ENCODE data around the gene TJP3. TPM values are rescaled to one million over a fixed set of nuclear protein-coding genes. Genes with fewer than 3 reads are reported as not detected.

TJP3 gene
- total and polyA plus RNA-seq, 2 donors = 1.4 to 3.3 TPM

DNA sequence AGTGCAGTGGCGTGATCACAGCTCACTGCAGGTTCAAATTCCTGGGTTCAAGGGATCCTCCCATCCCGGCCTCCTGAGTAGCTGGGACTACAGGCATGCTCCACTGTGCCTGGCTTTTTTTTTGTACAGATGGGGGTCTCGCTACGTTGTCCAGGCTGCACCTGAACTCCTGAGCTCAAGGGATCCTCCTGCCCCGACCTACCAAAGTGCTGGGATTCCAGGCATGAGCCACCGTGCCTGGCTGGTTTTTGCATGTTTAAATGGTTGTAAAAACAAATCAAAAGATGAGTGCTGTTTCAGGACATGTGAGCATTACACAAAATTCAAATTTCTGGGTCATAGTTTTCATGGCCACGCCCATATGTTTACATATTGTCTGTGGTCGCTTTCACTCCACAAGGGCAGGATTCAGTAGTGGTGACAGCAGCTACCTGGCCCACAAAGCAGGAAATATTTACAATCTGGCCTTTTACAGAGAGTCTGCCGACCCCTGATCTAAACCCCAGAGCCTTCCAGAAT lies 72.7 kb downstream of the TJP3 start:
- Histone ChIP-seq H3K36me3 (ENCODE audit: control insufficient read depth in 2 of 2, insufficient read depth in 2 of 2, low read length in 1 of 2) (no peaks in the 10 kb centered on the region), H3K4me1 (ENCODE audit: control insufficient read depth in 2 of 2, insufficient read depth in 2 of 2, low read length in 2 of 2) (peaks cover 0 to 3% of the 10 kb centered on the region in 2 donors), H3K27ac (ENCODE audit: low read depth in 1 of 2, low read length in 1 of 2) (no peak overlapping the region), H3K9me3 (ENCODE audit: control insufficient read depth in 2 of 2, insufficient read depth in 1 of 2, low read length in 1 of 2) (peaks cover 11 to 53% of the 10 kb centered on the region in 2 donors), H3K27me3 (ENCODE audit: control insufficient read depth in 2 of 2, insufficient read depth in 1 of 2, low read length in 1 of 2) (peaks cover 15 to 23% of the 10 kb centered on the region in 2 donors), H3K4me3 (ENCODE audit: low read length in 2 of 2) (no peak overlapping the region)
- no peak for DNase-seq (ENCODE audit: low read depth in 6 of 9, low spot score in 9 of 9)
- 93% methylated on average over 9 of the region's 9 CpGs for WGBS

GRCh38 chr19:3781603-3782002 lies 73.4 kb downstream of the TJP3 start:
- Histone ChIP-seq H3K4me1 (ENCODE audit: control insufficient read depth in 2 of 2, insufficient read depth in 2 of 2, low read length in 2 of 2) (peaks cover 0 to 3% of the 10 kb centered on the region in 2 donors), H3K27ac (ENCODE audit: low read depth in 1 of 2, low read length in 1 of 2) (no peak overlapping the region), H3K27me3 (ENCODE audit: control insufficient read depth in 2 of 2, insufficient read depth in 1 of 2, low read length in 1 of 2) (peaks cover 23 to 28% of the 10 kb centered on the region in 2 donors), H3K9me3 (ENCODE audit: control insufficient read depth in 2 of 2, insufficient read depth in 1 of 2, low read length in 1 of 2) (peaks cover 11 to 53% of the 10 kb centered on the region in 2 donors), H3K36me3 (ENCODE audit: control insufficient read depth in 2 of 2, insufficient read depth in 2 of 2, low read length in 1 of 2) (no peaks in the 10 kb centered on the region), H3K4me3 (ENCODE audit: low read length in 2 of 2) (no peak overlapping the region)
- DNase-seq (ENCODE audit: low read depth in 6 of 9, low spot score in 9 of 9) = no peak
- 98% methylated on average over 2 of the region's 2 CpGs for WGBS

GRCh38 chr19:3782330-3782729 lies 74.1 kb downstream of the TJP3 start:
- Histone ChIP-seq H3K27me3 (ENCODE audit: control insufficient read depth in 2 of 2, insufficient read depth in 1 of 2, low read length in 1 of 2) (peaks cover 28 to 36% of the 10 kb centered on the region in 2 donors), H3K4me1 (ENCODE audit: control insufficient read depth in 2 of 2, insufficient read depth in 2 of 2, low read length in 2 of 2) (peaks cover 0 to 3% of the 10 kb centered on the region in 2 donors), H3K4me3 (ENCODE audit: low read length in 2 of 2) (no peak overlapping the region), H3K36me3 (ENCODE audit: control insufficient read depth in 2 of 2, insufficient read depth in 2 of 2, low read length in 1 of 2) (no peaks in the 10 kb centered on the region), H3K9me3 (ENCODE audit: control insufficient read depth in 2 of 2, insufficient read depth in 1 of 2, low read length in 1 of 2) (peaks cover 11 to 53% of the 10 kb centered on the region in 2 donors), H3K27ac (ENCODE audit: low read depth in 1 of 2, low read length in 1 of 2) (no peak overlapping the region)
- DNase-seq (ENCODE audit: low read depth in 6 of 9, low spot score in 9 of 9) = no peak
- 94% methylated on average over 1 of the region's 1 CpG for WGBS

DNA sequence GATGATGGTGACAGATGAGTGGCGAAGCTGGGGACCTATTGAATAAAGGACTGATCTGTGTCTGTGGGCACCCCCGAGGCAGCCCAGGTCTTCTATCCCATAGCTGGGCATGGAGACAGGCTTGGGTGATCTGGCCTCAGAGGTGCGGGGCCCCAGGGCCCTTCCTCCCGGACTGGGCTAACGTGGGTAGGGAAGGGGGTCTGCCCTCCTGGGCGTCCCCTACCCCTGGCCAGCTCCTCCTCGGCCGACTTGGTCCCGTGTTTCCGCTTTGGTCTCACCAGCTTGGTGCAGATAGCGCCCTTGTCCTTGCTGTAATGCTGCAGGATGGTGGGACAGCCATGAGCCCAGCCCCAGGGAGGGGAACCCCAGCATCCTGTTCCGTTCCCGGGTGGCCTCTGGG lies 74.7 kb downstream of the TJP3 start:
- peaks cover 31 to 39% of the 10 kb centered on the region in 2 donors for H3K27me3 ChIP-seq (ENCODE audit: control insufficient read depth in 2 of 2, insufficient read depth in 1 of 2, low read length in 1 of 2)
- no peak overlapping the region for H3K27ac ChIP-seq (ENCODE audit: low read depth in 1 of 2, low read length in 1 of 2)
- 92% methylated on average over 13 of the region's 13 CpGs for whole genome bisulfite sequencing
- peaks cover 11 to 51% of the 10 kb centered on the region in 2 donors for H3K9me3 ChIP-seq (ENCODE audit: control insufficient read depth in 2 of 2, insufficient read depth in 1 of 2, low read length in 1 of 2)
- no peaks in the 10 kb centered on the region for H3K36me3 ChIP-seq (ENCODE audit: control insufficient read depth in 2 of 2, insufficient read depth in 2 of 2, low read length in 1 of 2)
- no peak overlapping the region for H3K4me3 ChIP-seq (ENCODE audit: low read length in 2 of 2)
- DNase-seq (ENCODE audit: low read depth in 6 of 9, low spot score in 9 of 9) = no peak
- peaks cover 0 to 3% of the 10 kb centered on the region in 2 donors for H3K4me1 ChIP-seq (ENCODE audit: control insufficient read depth in 2 of 2, insufficient read depth in 2 of 2, low read length in 2 of 2)

DNA sequence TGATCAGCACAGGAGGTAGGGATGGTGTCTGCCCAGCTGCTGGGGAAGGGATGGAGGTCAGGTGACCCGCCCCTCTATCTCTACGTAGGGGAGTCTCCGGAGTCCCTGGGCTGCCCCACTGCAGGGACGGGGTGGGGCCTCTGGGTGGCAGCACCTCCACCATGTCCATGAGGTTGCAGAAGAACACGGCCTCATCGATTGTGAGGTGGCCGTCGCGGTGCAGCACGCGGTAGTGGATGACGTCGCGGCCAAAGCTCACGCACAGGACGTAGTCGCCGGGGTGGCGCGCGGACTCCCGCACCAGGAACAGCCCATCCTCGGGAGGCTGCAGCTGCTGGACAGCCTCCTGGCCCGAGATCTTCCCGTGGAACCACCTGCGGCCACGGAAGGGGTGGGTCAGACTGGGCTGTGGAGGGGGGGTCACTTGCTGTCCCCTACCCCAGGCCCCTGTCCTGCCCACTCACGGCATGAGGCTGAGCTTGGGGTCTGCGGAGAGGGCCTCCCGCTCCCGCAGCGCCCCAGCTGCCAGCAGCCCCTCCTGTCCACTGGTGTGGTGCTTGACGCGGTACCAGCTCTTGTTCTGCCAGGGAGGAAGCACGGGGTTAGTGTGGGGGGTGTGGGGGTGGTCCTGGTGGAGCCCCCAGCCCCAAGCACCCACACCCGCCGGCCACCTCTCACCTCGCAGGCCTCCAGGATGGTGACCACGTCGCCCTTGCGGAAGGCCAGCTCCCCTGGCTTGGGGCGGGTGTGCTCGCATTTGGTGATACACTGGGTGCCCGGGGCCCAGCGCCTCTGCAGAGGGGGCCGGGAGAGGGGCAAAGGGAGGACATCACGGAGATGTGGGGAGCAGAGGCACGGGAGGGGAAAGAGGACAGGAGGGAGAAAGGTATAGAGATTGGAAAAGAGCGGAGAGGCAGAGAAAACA lies 75.7 kb downstream of the TJP3 start:
- 96% methylated on average over 49 of the region's 49 CpGs for WGBS
- Histone ChIP-seq H3K4me1 (ENCODE audit: control insufficient read depth in 2 of 2, insufficient read depth in 2 of 2, low read length in 2 of 2) (peaks cover 0 to 3% of the 10 kb centered on the region in 2 donors), H3K9me3 (ENCODE audit: control insufficient read depth in 2 of 2, insufficient read depth in 1 of 2, low read length in 1 of 2) (peaks cover 11 to 41% of the 10 kb centered on the region in 2 donors), H3K36me3 (ENCODE audit: control insufficient read depth in 2 of 2, insufficient read depth in 2 of 2, low read length in 1 of 2) (no peaks in the 10 kb centered on the region), H3K4me3 (ENCODE audit: low read length in 2 of 2) (no peak overlapping the region), H3K27ac (ENCODE audit: low read depth in 1 of 2, low read length in 1 of 2) (no peak overlapping the region), H3K27me3 (ENCODE audit: control insufficient read depth in 2 of 2, insufficient read depth in 1 of 2, low read length in 1 of 2) (peaks cover 31 to 39% of the 10 kb centered on the region in 2 donors)
- DNase-seq (ENCODE audit: low read depth in 6 of 9, low spot score in 9 of 9) = no peak

GRCh38 chr19:3784607-3785450 lies 76.6 kb downstream of the TJP3 start:
- no peak for DNase-seq (ENCODE audit: low read depth in 6 of 9, low spot score in 9 of 9)
- Histone ChIP-seq H3K4me3 (ENCODE audit: low read length in 2 of 2) (peak overlapping the region; percentile 18 to 53), H3K4me1 (ENCODE audit: control insufficient read depth in 2 of 2, insufficient read depth in 2 of 2, low read length in 2 of 2) (peaks cover 0 to 3% of the 10 kb centered on the region in 2 donors), H3K27ac (ENCODE audit: low read depth in 1 of 2, low read length in 1 of 2) (no peak overlapping the region), H3K36me3 (ENCODE audit: control insufficient read depth in 2 of 2, insufficient read depth in 2 of 2, low read length in 1 of 2) (no peaks in the 10 kb centered on the region), H3K9me3 (ENCODE audit: control insufficient read depth in 2 of 2, insufficient read depth in 1 of 2, low read length in 1 of 2) (peaks cover 11 to 32% of the 10 kb centered on the region in 2 donors), H3K27me3 (ENCODE audit: control insufficient read depth in 2 of 2, insufficient read depth in 1 of 2, low read length in 1 of 2) (peaks cover 31 to 43% of the 10 kb centered on the region in 2 donors)
- 52% methylated on average over 25 of the region's 25 CpGs for WGBS

GRCh38 chr19:3785451-3785937 lies 77.3 kb downstream of the TJP3 start:
- Histone ChIP-seq H3K27me3 (ENCODE audit: control insufficient read depth in 2 of 2, insufficient read depth in 1 of 2, low read length in 1 of 2) (peaks cover 31 to 46% of the 10 kb centered on the region in 2 donors), H3K4me3 (ENCODE audit: low read length in 2 of 2) (peak overlapping the region; percentile 18 to 53), H3K4me1 (ENCODE audit: control insufficient read depth in 2 of 2, insufficient read depth in 2 of 2, low read length in 2 of 2) (peaks cover 0 to 3% of the 10 kb centered on the region in 2 donors), H3K9me3 (ENCODE audit: control insufficient read depth in 2 of 2, insufficient read depth in 1 of 2, low read length in 1 of 2) (peaks cover 11 to 30% of the 10 kb centered on the region in 2 donors), H3K36me3 (ENCODE audit: control insufficient read depth in 2 of 2, insufficient read depth in 2 of 2, low read length in 1 of 2) (no peaks in the 10 kb centered on the region), H3K27ac (ENCODE audit: low read depth in 1 of 2, low read length in 1 of 2) (no peak overlapping the region)
- under 1% methylated on average over 47 of the region's 47 CpGs for WGBS
- peak in 1 of 9 donors; percentile 21 for DNase-seq (ENCODE audit: low read depth in 6 of 9, low spot score in 9 of 9)

GRCh38 chr19:3785938-3786824 lies 78.0 kb downstream of the TJP3 start, which contains the start of gene MATK:
MATK (minus strand) TSS chr19:3786381; CDS start chr19:3785135, 1,246 bp downstream.
- H3K4me1 ChIP-seq (ENCODE audit: control insufficient read depth in 2 of 2, insufficient read depth in 2 of 2, low read length in 2 of 2) = peaks cover 0 to 3% of the 10 kb centered on the region in 2 donors
- H3K27ac ChIP-seq (ENCODE audit: low read depth in 1 of 2, low read length in 1 of 2) = no peak within 1 kb of the TSS
- H3K4me3 ChIP-seq (ENCODE audit: low read length in 2 of 2) = peak within 1 kb of the TSS; percentile 18 to 53
- DNase-seq (ENCODE audit: low read depth in 6 of 9, low spot score in 9 of 9) = no peak
- WGBS = 4% methylated on average over 101 of the region's 101 CpGs
- H3K27me3 ChIP-seq (ENCODE audit: control insufficient read depth in 2 of 2, insufficient read depth in 1 of 2, low read length in 1 of 2) = peaks cover 31 to 48% of the 10 kb centered on the region in 2 donors
- no peaks in the 10 kb centered on the region for H3K36me3 ChIP-seq (ENCODE audit: control insufficient read depth in 2 of 2, insufficient read depth in 2 of 2, low read length in 1 of 2)
- H3K9me3 ChIP-seq (ENCODE audit: control insufficient read depth in 2 of 2, insufficient read depth in 1 of 2, low read length in 1 of 2) = peaks cover 11 to 28% of the 10 kb centered on the region in 2 donors

All from thymus (tissue), 11 donors.